ENCODE measurements around the gene SH3BP5. TPM values are rescaled to one million over a fixed set of nuclear protein-coding genes. Genes with fewer than 3 reads are reported as not detected.

SH3BP5 gene
- total RNA-seq, 1 donor from 2014 or later, result 5.9 TPM

DNA sequence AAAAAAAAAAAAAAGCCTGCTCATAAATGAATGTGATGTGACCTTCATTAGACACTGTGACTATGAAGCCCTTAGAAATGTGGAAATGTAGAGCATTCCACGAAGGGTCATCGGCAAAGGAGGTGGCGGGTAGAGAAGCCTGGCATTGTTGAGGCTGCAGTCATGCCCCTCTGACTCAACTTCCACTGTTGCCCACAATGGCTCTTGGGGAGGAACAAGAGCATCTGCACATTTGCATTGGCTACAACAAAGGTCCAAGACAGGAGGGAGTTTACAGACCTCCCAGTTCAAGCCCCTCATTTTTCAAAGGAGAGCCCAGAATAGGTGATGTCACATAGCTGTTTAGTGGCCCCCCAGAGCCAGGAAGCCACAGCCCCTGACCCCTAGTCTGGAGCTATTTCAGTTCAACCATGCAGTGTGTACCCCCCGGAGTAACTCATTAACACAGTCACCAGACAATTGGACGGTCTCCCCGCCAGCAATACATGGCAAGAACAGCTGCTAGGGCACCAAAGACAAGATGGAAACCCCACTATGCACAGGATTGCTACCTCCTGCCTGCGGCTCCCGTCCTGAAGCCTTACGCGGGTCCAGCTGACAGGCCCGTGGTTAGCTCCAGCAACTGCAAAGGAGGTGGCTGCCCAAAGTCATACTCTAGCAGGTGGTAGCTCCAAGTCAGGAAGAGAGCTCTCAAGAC, 56.2 kb downstream of the SH3BP5 start:
- TF ChIP-seq, protein P1, sequence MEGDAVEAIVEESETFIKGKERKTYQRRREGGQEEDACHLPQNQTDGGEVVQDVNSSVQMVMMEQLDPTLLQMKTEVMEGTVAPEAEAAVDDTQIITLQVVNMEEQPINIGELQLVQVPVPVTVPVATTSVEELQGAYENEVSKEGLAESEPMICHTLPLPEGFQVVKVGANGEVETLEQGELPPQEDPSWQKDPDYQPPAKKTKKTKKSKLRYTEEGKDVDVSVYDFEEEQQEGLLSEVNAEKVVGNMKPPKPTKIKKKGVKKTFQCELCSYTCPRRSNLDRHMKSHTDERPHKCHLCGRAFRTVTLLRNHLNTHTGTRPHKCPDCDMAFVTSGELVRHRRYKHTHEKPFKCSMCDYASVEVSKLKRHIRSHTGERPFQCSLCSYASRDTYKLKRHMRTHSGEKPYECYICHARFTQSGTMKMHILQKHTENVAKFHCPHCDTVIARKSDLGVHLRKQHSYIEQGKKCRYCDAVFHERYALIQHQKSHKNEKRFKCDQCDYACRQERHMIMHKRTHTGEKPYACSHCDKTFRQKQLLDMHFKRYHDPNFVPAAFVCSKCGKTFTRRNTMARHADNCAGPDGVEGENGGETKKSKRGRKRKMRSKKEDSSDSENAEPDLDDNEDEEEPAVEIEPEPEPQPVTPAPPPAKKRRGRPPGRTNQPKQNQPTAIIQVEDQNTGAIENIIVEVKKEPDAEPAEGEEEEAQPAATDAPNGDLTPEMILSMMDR (IDR thresholded peaks at IDR 0.05), result no peak
- H3K9me3 Mint-ChIP-seq (ENCODE audit: unreplicated experiment), result no peaks in the 10 kb centered on the region
- no peak overlapping the region for H3K27ac Mint-ChIP-seq (ENCODE audit: unreplicated experiment)
- no peak for DNase-seq (ENCODE audit: extremely low spot score, unreplicated experiment)
- H3K27me3 Mint-ChIP-seq (ENCODE audit: unreplicated experiment), result no peaks in the 10 kb centered on the region
- no peaks in the 10 kb centered on the region for H3K4me1 Mint-ChIP-seq (ENCODE audit: unreplicated experiment)
- no peak overlapping the region for H3K4me3 Mint-ChIP-seq (ENCODE audit: unreplicated experiment)
- H3K36me3 Mint-ChIP-seq (ENCODE audit: unreplicated experiment), result no peaks in the 10 kb centered on the region

DNA sequence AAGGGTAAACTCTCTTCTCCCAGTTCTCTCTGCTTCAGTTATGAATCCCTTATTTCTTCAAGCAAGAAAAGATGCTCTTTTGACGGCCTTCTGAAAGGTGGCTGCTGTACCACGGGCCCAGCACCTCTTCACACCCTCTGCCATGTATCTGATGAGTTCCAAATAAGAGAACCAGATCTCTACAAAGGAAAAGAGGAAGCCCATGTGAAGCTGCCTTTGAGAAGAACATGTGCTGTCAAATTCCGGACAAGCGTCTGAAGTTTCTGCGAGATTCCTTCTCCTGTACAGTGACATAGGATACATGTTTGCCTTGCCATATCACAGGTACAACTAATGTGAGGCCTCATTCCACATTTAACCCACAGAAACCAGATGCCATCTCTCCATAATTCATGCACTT, 59.2 kb downstream of the SH3BP5 start:
- H3K9me3 Mint-ChIP-seq (ENCODE audit: unreplicated experiment), result no peaks in the 10 kb centered on the region
- H3K27me3 Mint-ChIP-seq (ENCODE audit: unreplicated experiment), result no peaks in the 10 kb centered on the region
- no peak overlapping the region for H3K27ac Mint-ChIP-seq (ENCODE audit: unreplicated experiment)
- H3K4me3 Mint-ChIP-seq (ENCODE audit: unreplicated experiment), result no peak overlapping the region
- DNase-seq (ENCODE audit: extremely low spot score, unreplicated experiment), result no peak
- peaks cover 15% of the 10 kb centered on the region for H3K4me1 Mint-ChIP-seq (ENCODE audit: unreplicated experiment)
- TF ChIP-seq, protein P1 (IDR thresholded peaks at IDR 0.05), result no peak
- H3K36me3 Mint-ChIP-seq (ENCODE audit: unreplicated experiment), result no peaks in the 10 kb centered on the region

DNA sequence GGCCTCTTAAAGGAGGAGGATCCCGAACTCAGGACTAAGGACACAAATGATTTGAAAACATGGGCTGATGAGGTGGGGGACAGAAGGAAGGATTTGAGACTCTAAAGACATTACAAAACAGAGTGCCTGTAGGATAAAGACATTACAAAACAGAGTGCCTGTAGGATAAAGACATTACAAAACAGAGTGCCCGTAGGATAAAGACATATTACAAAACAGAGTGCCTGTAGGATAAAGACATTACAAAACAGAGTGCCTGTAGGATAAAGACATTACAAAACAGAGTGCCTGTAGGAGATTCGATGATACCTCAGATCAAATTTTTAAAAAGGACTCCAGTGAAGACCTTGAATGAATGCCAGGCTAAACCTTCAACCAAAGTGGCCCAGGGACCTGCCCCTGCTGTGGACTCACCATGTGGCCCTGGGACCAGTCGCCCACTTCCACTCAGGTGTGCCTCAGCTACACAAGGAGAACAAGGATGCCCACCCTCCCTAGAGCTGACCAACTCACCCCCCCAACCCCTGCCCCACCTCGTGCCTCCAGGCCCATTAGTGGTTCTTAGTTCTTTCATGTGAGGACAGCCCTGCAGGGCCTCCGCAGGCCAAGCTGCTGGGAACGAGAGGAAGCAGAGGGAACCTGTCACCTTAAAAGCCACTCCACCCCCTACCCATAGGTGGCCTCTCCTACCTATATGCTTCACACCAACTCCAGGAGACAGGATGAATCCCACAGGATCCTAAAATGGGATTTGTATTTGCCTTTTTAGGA, 59.8 kb downstream of the SH3BP5 start:
- no peak overlapping the region for H3K27ac Mint-ChIP-seq (ENCODE audit: unreplicated experiment)
- peaks cover 15% of the 10 kb centered on the region for H3K4me1 Mint-ChIP-seq (ENCODE audit: unreplicated experiment)
- no peaks in the 10 kb centered on the region for H3K9me3 Mint-ChIP-seq (ENCODE audit: unreplicated experiment)
- TF ChIP-seq, protein P1 (IDR thresholded peaks at IDR 0.05), result no peak
- H3K4me3 Mint-ChIP-seq (ENCODE audit: unreplicated experiment), result no peak overlapping the region
- no peaks in the 10 kb centered on the region for H3K27me3 Mint-ChIP-seq (ENCODE audit: unreplicated experiment)
- H3K36me3 Mint-ChIP-seq (ENCODE audit: unreplicated experiment), result no peaks in the 10 kb centered on the region
- peak; percentile 40 for DNase-seq (ENCODE audit: extremely low spot score, unreplicated experiment)

DNA sequence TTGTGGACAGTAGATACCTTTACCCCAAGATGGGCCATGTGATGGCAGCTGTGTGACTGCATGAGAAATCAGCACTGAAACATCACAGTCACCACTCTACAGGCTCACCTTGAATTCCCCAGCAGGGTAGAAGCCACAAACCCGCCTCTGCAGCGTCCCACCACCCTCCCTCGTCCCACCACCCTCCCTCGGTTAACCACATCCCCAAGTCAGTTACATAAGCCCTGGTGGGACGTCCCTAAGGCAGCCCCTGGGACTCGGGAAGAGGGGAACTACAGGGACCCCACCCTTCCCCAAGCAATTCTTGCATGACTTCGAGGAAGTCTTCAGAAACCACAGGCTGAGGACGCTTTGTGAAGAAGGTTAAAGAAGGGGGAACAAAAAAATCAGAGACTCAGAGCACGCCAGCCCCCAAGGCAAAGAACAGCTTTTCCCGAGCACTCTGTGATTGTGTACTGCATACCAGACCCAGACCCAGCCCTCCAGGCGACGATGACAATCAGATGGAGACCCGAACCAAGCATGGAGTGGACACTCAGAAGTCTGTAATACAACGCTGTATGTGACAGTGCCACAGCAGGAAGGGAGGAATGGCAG, 60.5 kb downstream of the SH3BP5 start:
- no peak overlapping the region for H3K4me3 Mint-ChIP-seq (ENCODE audit: unreplicated experiment)
- peaks cover 15% of the 10 kb centered on the region for H3K4me1 Mint-ChIP-seq (ENCODE audit: unreplicated experiment)
- H3K27me3 Mint-ChIP-seq (ENCODE audit: unreplicated experiment), result no peaks in the 10 kb centered on the region
- TF ChIP-seq, protein P1 (IDR thresholded peaks at IDR 0.05), result no peak
- H3K9me3 Mint-ChIP-seq (ENCODE audit: unreplicated experiment), result no peaks in the 10 kb centered on the region
- peak; percentile 54 for DNase-seq (ENCODE audit: extremely low spot score, unreplicated experiment)
- no peak overlapping the region for H3K27ac Mint-ChIP-seq (ENCODE audit: unreplicated experiment)
- no peaks in the 10 kb centered on the region for H3K36me3 Mint-ChIP-seq (ENCODE audit: unreplicated experiment)

DNA sequence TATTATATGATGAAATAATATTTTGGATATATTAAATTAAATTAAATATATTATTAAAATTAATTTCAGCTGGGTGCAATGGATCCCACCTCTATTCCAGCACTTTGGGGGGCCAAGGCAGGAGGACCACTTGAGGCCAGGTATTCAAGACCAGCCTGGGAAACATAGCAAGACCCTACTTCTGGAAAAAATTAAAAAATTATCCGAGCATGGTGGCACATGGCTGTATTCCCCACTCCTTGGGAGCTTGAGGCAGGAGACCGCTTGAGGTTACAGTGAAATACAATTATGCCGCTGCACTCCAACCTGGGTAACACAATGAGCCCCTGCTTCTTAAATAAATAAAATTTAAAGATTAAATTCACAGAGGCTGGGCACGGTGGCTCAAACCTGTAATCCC, 61.4 kb downstream of the SH3BP5 start:
- Mint-ChIP-seq H3K36me3 (ENCODE audit: unreplicated experiment) (no peaks in the 10 kb centered on the region), H3K27me3 (ENCODE audit: unreplicated experiment) (no peaks in the 10 kb centered on the region), H3K4me1 (ENCODE audit: unreplicated experiment) (peaks cover 15% of the 10 kb centered on the region), H3K9me3 (ENCODE audit: unreplicated experiment) (no peaks in the 10 kb centered on the region), H3K4me3 (ENCODE audit: unreplicated experiment) (no peak overlapping the region), H3K27ac (ENCODE audit: unreplicated experiment) (no peak overlapping the region)
- TF ChIP-seq, protein P1 (IDR thresholded peaks at IDR 0.05), result no peak
- peak; percentile 10 for DNase-seq (ENCODE audit: extremely low spot score, unreplicated experiment)

All from osteocyte (in vitro differentiated cells).